H1 (cell line): ENCODE data around the gene PPIL6. TPM values are rescaled to one million over a fixed set of nuclear protein-coding genes. Genes with fewer than 3 reads are reported as not detected.

Experiments
- ATF3 ChIP-seq: IDR thresholded peaks from 2 replicates; pipeline ENCODE4 v1.6.1; 2011; ENCODE audit warnings: low read depth, mild to moderate bottlenecking, low read length; ENCODE audit not compliant: insufficient read depth
- CHD7 ChIP-seq: fragments of 300-600 bp; sonication (generic); IDR thresholded peaks from 2 replicates; pipeline ENCODE4 v1.7.1; 2012; ENCODE audit warnings: low read length, moderate library complexity, mild to moderate bottlenecking, inconsistent platforms; ENCODE audit not compliant: insufficient replicate concordance
- EGR1 ChIP-seq: IDR thresholded peaks from 2 replicates; pipeline ENCODE4 v1.6.1; 2011; ENCODE audit warnings: low read depth, low read length, borderline replicate concordance
- GABPA ChIP-seq: IDR thresholded peaks from 2 replicates; pipeline ENCODE4 v1.6.1; 2011; ENCODE audit warnings: mild to moderate bottlenecking, low read length, moderate library complexity, borderline replicate concordance; ENCODE audit not compliant: insufficient read depth
- POU5F1 ChIP-seq: IDR thresholded peaks from 2 replicates; pipeline ENCODE4 v1.6.1; 2011; ENCODE audit warnings: low read depth, mild to moderate bottlenecking, low read length, moderate library complexity
- RNF2 ChIP-seq: fragments of 200-900, 300-1000 bp; sonication (generic); IDR thresholded peaks from 2 replicates; pipeline ENCODE4 v1.7.1; 2016; ENCODE audit warnings: borderline replicate concordance, low read depth, mild to moderate bottlenecking, antibody characterized with exemption, low read length; ENCODE audit not compliant: poor library complexity, severe bottlenecking; ENCODE audit errors: missing control alignments
- SIN3A ChIP-seq, 2 experiments: IDR thresholded peaks in 1 of 2; conservative IDR thresholded peaks in 1 of 2; 2 replicates each; pipeline ENCODE4 v1.6.1; 2011 to 2012; ENCODE audit warnings: low read length in 2 of 2, improper control_type of control experiment in 1 of 2, low read depth in 1 of 2, mild to moderate bottlenecking in 1 of 2
- TCF12 ChIP-seq: IDR thresholded peaks from 2 replicates; pipeline ENCODE4 v1.6.1; 2011; ENCODE audit warnings: low read depth, mild to moderate bottlenecking, low read length
- polyA plus RNA-seq, 7 experiments: library from polyadenylated mRNA; depleted of rRNA in 3 of 7; stranded (reverse) in 5 of 7; unstranded in 2 of 7; fragments of >200 nt in 5 of 7; fragments of 200-250 nt in 2 of 7; gene quantifications; 1 replicate in 5 of 7; 2 replicates in 1 of 7; 4 replicates in 1 of 7; pipeline versions ENCODE4 v1.2.1 to v1.2.3, GENCODE V29; 2011 to 2013; ENCODE audit warnings: missing spikeins in 2 of 7, mixed read lengths in 2 of 7
- total RNA-seq: library from RNA; stranded (reverse); fragmentation: NEBNext Ultra II Directional; extraction: Animal tissue kit (Norgen Biotek cat#: 25700); gene quantifications from 2 replicates; pipeline ENCODE4 v1.2.1, GENCODE V29; 2021

The PPIL6 gene
- total and polyA plus RNA-seq, 2 of the 8 experiments (the other 6 are each of a cell fraction or from before 2014, with no cell fraction given) = 0.42 to 1.3 TPM

- TF ChIP-seq GABPA (no peak), RNF2 (no peak), CHD7 (no peak), TCF12 (no peak), POU5F1 (no peak), ATF3 (no peak), EGR1 (no peak), SIN3A (conservative IDR thresholded peaks at IDR 0.05 in 1 of 2, IDR thresholded peaks at IDR 0.05 in 1 of 2; ENCODE audit: low read depth in 1 of 2, low read length in 2 of 2) (peak; percentile 25 to 42; a peak in 2 of 4 replicates)
Observed at GRCh38 chr6:109441069-109441816, 815 bp upstream of the PPIL6 start (continued).
